Activated T-cell treated with anti-CD3 and anti-CD28 coated beads, Interleukin-2, amount 50 U/mL, for 72 hours (primary cell): Measurements from ENCODE around the gene UNC5B. TPM values are rescaled to one million over a fixed set of nuclear protein-coding genes. Genes with fewer than 3 reads are reported as not detected.

ENCODE experiments used
- ATAC-seq, 2 donors: fragments of 150-1000 bp; cut with Tn5 transposase; replicated peaks in 1 of 2; 2 replicates each; pipeline ENCODE4 v1.10.0; 2021; ENCODE audit warnings: moderate library complexity in 2 of 2, mild to moderate bottlenecking in 1 of 2
- DNase-seq, 2 donors: peaks; one replicate each; pipeline ENCODE4 v3.0.0; 2021 to 2022; ENCODE audit warnings: mixed read lengths in 1 of 2
- H3K27ac Mint-ChIP-seq: one replicate; pipeline ENCODE4 v1.8.0; 2022; ENCODE audit warnings: mild to moderate bottlenecking, moderate library complexity, mixed read lengths
- H3K27me3 Mint-ChIP-seq: one replicate; pipeline ENCODE4 v1.8.0; 2022; ENCODE audit warnings: low read depth, mixed read lengths
- H3K36me3 Mint-ChIP-seq, 2 donors: one replicate each; pipeline ENCODE4 v1.8.0; 2022; ENCODE audit warnings: mixed read lengths in 2 of 2, mild to moderate bottlenecking in 1 of 2; ENCODE audit not compliant: insufficient read depth in 2 of 2
- H3K4me1 Mint-ChIP-seq: one replicate; pipeline ENCODE4 v1.8.0; 2022; ENCODE audit warnings: low read depth, mixed read lengths
- H3K4me3 Mint-ChIP-seq, 2 donors: one replicate each; pipeline ENCODE4 v1.8.0; 2022; ENCODE audit warnings: mild to moderate bottlenecking in 2 of 2, mixed read lengths in 2 of 2, moderate library complexity in 2 of 2
- H3K9me3 Mint-ChIP-seq, 2 donors: one replicate each; pipeline ENCODE4 v1.8.0; 2022; ENCODE audit warnings: mixed read lengths in 2 of 2
- total RNA-seq, 2 donors: library from RNA; stranded (reverse); gene quantifications; one replicate each; pipeline ENCODE4 v1.2.3, GENCODE V29; 2022

The UNC5B gene
- total RNA-seq, 2 donors from 2014 or later, result 0.05 to 0.12 TPM

- Mint-ChIP-seq H3K36me3 (no peaks in the 10 kb centered on the region), H3K4me1 (peaks cover 18% of the 10 kb centered on the region), H3K9me3 (no peaks in the 10 kb centered on the region), H3K4me3 (no peak overlapping the region), H3K27ac (no peak overlapping the region), H3K27me3 (no peaks in the 10 kb centered on the region)
- DNase-seq (no peak), ATAC-seq (no peak)
Measured at GRCh38 chr10:71312811-71313789, 100.7 kb downstream of the UNC5B start.

- Mint-ChIP-seq H3K4me3 (no peak overlapping the region), H3K4me1 (peaks cover 18% of the 10 kb centered on the region), H3K27ac (no peak overlapping the region), H3K27me3 (no peaks in the 10 kb centered on the region), H3K9me3 (no peaks in the 10 kb centered on the region), H3K36me3 (no peaks in the 10 kb centered on the region)
- DNase-seq (peak; percentile 24 to 50), ATAC-seq (peak in 1 of 2 donors; percentile 32)
Measured at GRCh38 chr10:71314028-71314693, 101.8 kb downstream of the UNC5B start.

GRCh38 chr10:71314694-71315225, 102.4 kb downstream of the UNC5B start:
- Mint-ChIP-seq H3K27me3 (no peaks in the 10 kb centered on the region), H3K4me1 (peaks cover 18% of the 10 kb centered on the region), H3K4me3 (no peak overlapping the region), H3K27ac (no peak overlapping the region), H3K9me3 (no peaks in the 10 kb centered on the region), H3K36me3 (no peaks in the 10 kb centered on the region)
- ATAC-seq, result no peak
- no peak for DNase-seq

GRCh38 chr10:71316056-71316785, 103.9 kb downstream of the UNC5B start:
- Mint-ChIP-seq H3K4me3 (no peak overlapping the region), H3K27me3 (no peaks in the 10 kb centered on the region), H3K4me1 (peaks cover 27% of the 10 kb centered on the region), H3K36me3 (no peaks in the 10 kb centered on the region), H3K27ac (no peak overlapping the region), H3K9me3 (no peaks in the 10 kb centered on the region)
- DNase-seq (no peak), ATAC-seq (no peak)

GRCh38 chr10:71316786-71317160, 104.4 kb downstream of the UNC5B start:
- DNase-seq, result no peak
- Mint-ChIP-seq H3K36me3 (no peaks in the 10 kb centered on the region), H3K27me3 (no peaks in the 10 kb centered on the region), H3K4me3 (no peak overlapping the region), H3K27ac (no peak overlapping the region), H3K4me1 (peaks cover 27% of the 10 kb centered on the region), H3K9me3 (no peaks in the 10 kb centered on the region)
- no peak for ATAC-seq

- no peak overlapping the region for H3K4me3 Mint-ChIP-seq
- DNase-seq (no peak), ATAC-seq (no peak)
- H3K4me1 Mint-ChIP-seq, result peaks cover 29% of the 10 kb centered on the region
- H3K36me3 Mint-ChIP-seq, result no peaks in the 10 kb centered on the region
- H3K27ac Mint-ChIP-seq, result no peak overlapping the region
- H3K9me3 Mint-ChIP-seq, result no peaks in the 10 kb centered on the region
- H3K27me3 Mint-ChIP-seq, result no peaks in the 10 kb centered on the region
Measured at GRCh38 chr10:71317739-71318138, 105.4 kb downstream of the UNC5B start.

GRCh38 chr10:71319042-71319799, 106.9 kb downstream of the UNC5B start, which contains the start of gene SLC29A3:
Gene SLC29A3 (plus strand): TSS chr10:71319259. CDS start chr10:71319310, 51 bp downstream.
- H3K27me3 Mint-ChIP-seq, result no peaks in the 10 kb centered on the region
- H3K4me1 Mint-ChIP-seq, result peaks cover 42% of the 10 kb centered on the region
- H3K36me3 Mint-ChIP-seq, result peaks cover 2 to 7% of the 10 kb centered on the region in 2 donors
- peak within 1 kb of the TSS; percentile 96 to 97 for H3K4me3 Mint-ChIP-seq
- ATAC-seq (peak; percentile 93 to 95), DNase-seq (peak; percentile 86 to 88)
- H3K27ac Mint-ChIP-seq, result peak within 1 kb of the TSS; percentile 90
- H3K9me3 Mint-ChIP-seq, result no peaks in the 10 kb centered on the region

GRCh38 chr10:71319800-71320392, 107.5 kb downstream of the UNC5B start:
- Mint-ChIP-seq H3K4me1 (peaks cover 42% of the 10 kb centered on the region), H3K36me3 (peaks cover 2 to 7% of the 10 kb centered on the region in 2 donors), H3K9me3 (no peaks in the 10 kb centered on the region), H3K27me3 (no peaks in the 10 kb centered on the region), H3K27ac (peak overlapping the region; percentile 48), H3K4me3 (peak overlapping the region; percentile 96 to 97)
- ATAC-seq (no peak), DNase-seq (no peak)

GRCh38 chr10:71320592-71320991, 108.2 kb downstream of the UNC5B start:
- peak overlapping the region; percentile 27 to 97 for H3K4me3 Mint-ChIP-seq
- ATAC-seq (no peak), DNase-seq (no peak)
- H3K4me1 Mint-ChIP-seq, result peaks cover 39% of the 10 kb centered on the region
- H3K27ac Mint-ChIP-seq, result no peak overlapping the region
- no peaks in the 10 kb centered on the region for H3K27me3 Mint-ChIP-seq
- peaks cover 2 to 7% of the 10 kb centered on the region in 2 donors for H3K36me3 Mint-ChIP-seq
- H3K9me3 Mint-ChIP-seq, result no peaks in the 10 kb centered on the region

- DNase-seq (no peak), ATAC-seq (no peak)
- no peak overlapping the region for H3K4me3 Mint-ChIP-seq
- no peaks in the 10 kb centered on the region for H3K9me3 Mint-ChIP-seq
- H3K27ac Mint-ChIP-seq, result no peak overlapping the region
- peaks cover 32% of the 10 kb centered on the region for H3K4me1 Mint-ChIP-seq
- no peaks in the 10 kb centered on the region for H3K27me3 Mint-ChIP-seq
- peaks cover 2 to 7% of the 10 kb centered on the region in 2 donors for H3K36me3 Mint-ChIP-seq
Measured at GRCh38 chr10:71321386-71321785, 109.0 kb downstream of the UNC5B start.

GRCh38 chr10:71323407-71323806, 111.0 kb downstream of the UNC5B start:
- H3K4me1 Mint-ChIP-seq, result peaks cover 24% of the 10 kb centered on the region
- H3K36me3 Mint-ChIP-seq, result peaks cover 2 to 7% of the 10 kb centered on the region in 2 donors
- H3K9me3 Mint-ChIP-seq, result no peaks in the 10 kb centered on the region
- no peak for ATAC-seq
- H3K4me3 Mint-ChIP-seq, result no peak overlapping the region
- no peaks in the 10 kb centered on the region for H3K27me3 Mint-ChIP-seq
- no peak overlapping the region for H3K27ac Mint-ChIP-seq
- DNase-seq, result no peak

GRCh38 chr10:71324743-71325142, 112.4 kb downstream of the UNC5B start:
- Mint-ChIP-seq H3K36me3 (peaks cover 2 to 7% of the 10 kb centered on the region in 2 donors), H3K4me1 (peaks cover 24% of the 10 kb centered on the region), H3K9me3 (no peaks in the 10 kb centered on the region), H3K27me3 (no peaks in the 10 kb centered on the region), H3K4me3 (no peak overlapping the region), H3K27ac (no peak overlapping the region)
- DNase-seq (no peak), ATAC-seq (no peak)
